HFFc6 (cell line): ENCODE results near the gene FZR1. TPM values are rescaled to one million over a fixed set of nuclear protein-coding genes. Genes with fewer than 3 reads are reported as not detected.
A peak's percentile ranks its signal among the peaks of the same experiment; 100 is the strongest.

Source experiments
- DNase-seq: peaks from one replicate; pipeline ENCODE4 v3.0.0-alpha.2; 2018
- H3K27ac Mint-ChIP-seq: 2 replicates; pipeline ENCODE4 v1.8.0; 2020; ENCODE audit warnings: mild to moderate bottlenecking, mixed read lengths
- H3K27me3 Mint-ChIP-seq: 2 replicates; pipeline ENCODE4 v1.8.0; 2021; ENCODE audit warnings: mild to moderate bottlenecking, moderate library complexity, mixed read lengths; ENCODE audit not compliant: insufficient read depth
- H3K36me3 Mint-ChIP-seq: 2 replicates; pipeline ENCODE4 v1.8.0; 2021; ENCODE audit warnings: low read depth, mixed read lengths
- H3K4me1 Mint-ChIP-seq: 2 replicates; pipeline ENCODE4 v1.8.0; 2020; ENCODE audit warnings: low read depth, mixed read lengths
- H3K4me3 Mint-ChIP-seq: 2 replicates; pipeline ENCODE4 v1.8.0; 2020; ENCODE audit warnings: mild to moderate bottlenecking, moderate library complexity, mixed read lengths
- H3K9me3 Mint-ChIP-seq: 2 replicates; pipeline ENCODE4 v1.8.0; 2020; ENCODE audit warnings: mild to moderate bottlenecking, mixed read lengths
- total RNA-seq, 6 experiments: library from RNA; stranded (reverse); fragmentation: NEBNext Ultra II Directional; extraction: Animal tissue kit (Norgen Biotek cat#: 25700); gene quantifications; 2 replicates in 1 of 6; 3 replicates in 5 of 6; pipeline ENCODE4 v1.2.3, GENCODE V29; 2021
- TF ChIP-seq, protein P1 (sequence below): fragments of 200-600 bp; sonication (generic); IDR thresholded peaks from 2 replicates; pipeline ENCODE4 v1.5.0; 2021; ENCODE audit warnings: antibody characterized with exemption, mild to moderate bottlenecking

The FZR1 gene
- total RNA-seq, 6 experiments from 2014 or later, result 43.9 to 56.8 (median 46.0) TPM

DNA sequence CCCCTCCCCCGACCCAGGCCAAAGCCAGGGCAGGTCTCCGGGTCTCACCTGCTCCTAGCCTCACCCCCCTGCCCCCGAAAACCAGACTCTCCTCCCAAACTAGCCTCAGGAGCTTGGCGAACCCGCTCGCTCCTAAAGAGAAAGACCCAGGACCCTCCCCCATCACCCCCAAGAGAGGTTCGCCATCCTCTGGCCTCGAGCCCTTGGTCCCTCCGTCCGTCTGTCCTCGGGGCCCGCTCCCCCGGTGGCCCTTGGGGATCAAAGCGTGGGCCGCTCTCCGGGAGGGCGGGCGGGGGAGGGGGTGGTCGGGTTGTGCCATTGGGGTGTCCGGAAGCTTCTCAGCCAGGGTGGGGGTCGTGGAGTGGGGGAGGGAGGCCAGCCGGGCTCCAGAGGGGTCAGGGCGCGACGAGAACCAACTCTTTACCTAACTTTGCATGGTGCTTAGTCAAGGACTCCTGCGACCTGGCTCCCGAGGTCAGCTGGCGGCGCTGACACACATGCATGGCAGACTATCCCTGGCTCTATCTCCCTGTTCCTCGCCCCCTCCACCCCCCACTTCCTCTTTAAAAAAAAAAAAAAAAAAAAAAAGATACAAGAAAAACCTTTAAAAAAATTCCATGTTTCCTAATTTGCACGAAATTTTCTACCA lies 41.4 kb upstream of the FZR1 start:
- peaks cover 12% of the 10 kb centered on the region for H3K9me3 Mint-ChIP-seq
- H3K36me3 Mint-ChIP-seq, result peaks cover 26% of the 10 kb centered on the region
- DNase-seq, result no peak
- H3K27me3 Mint-ChIP-seq, result peaks cover 25% of the 10 kb centered on the region
- no peak overlapping the region for H3K4me3 Mint-ChIP-seq
- peaks cover 8% of the 10 kb centered on the region for H3K4me1 Mint-ChIP-seq
- TF ChIP-seq, protein P1, sequence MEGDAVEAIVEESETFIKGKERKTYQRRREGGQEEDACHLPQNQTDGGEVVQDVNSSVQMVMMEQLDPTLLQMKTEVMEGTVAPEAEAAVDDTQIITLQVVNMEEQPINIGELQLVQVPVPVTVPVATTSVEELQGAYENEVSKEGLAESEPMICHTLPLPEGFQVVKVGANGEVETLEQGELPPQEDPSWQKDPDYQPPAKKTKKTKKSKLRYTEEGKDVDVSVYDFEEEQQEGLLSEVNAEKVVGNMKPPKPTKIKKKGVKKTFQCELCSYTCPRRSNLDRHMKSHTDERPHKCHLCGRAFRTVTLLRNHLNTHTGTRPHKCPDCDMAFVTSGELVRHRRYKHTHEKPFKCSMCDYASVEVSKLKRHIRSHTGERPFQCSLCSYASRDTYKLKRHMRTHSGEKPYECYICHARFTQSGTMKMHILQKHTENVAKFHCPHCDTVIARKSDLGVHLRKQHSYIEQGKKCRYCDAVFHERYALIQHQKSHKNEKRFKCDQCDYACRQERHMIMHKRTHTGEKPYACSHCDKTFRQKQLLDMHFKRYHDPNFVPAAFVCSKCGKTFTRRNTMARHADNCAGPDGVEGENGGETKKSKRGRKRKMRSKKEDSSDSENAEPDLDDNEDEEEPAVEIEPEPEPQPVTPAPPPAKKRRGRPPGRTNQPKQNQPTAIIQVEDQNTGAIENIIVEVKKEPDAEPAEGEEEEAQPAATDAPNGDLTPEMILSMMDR, result no peak
- H3K27ac Mint-ChIP-seq, result no peak overlapping the region; the same call in 1 of the 2 replicates

DNA sequence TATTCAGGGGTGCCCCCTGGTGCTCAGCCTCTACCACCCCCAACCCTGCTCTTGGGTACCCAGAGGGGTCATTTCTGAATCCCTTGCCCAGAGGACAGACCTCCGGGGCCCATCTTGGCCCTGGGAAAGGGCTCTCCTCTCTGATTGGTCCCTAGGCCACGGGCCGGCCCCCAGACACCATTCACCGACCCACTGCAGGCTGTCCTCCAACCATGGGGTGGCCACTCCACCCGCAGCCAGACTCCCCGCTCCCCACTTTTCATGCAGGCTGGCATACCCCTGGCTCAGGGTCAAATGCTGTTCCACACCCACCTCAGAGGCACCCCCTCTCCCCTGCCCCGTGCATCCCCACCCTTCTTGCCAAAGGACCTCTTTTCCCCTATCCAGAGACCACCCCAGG lies 40.6 kb upstream of the FZR1 start:
- peaks cover 22% of the 10 kb centered on the region for H3K36me3 Mint-ChIP-seq
- no peak for DNase-seq
- H3K4me3 Mint-ChIP-seq, result no peak overlapping the region
- TF ChIP-seq, protein P1, result peak; percentile 10; the same call in 1 of the 2 replicates
- H3K9me3 Mint-ChIP-seq, result peaks cover 12% of the 10 kb centered on the region
- peaks cover 9% of the 10 kb centered on the region for H3K4me1 Mint-ChIP-seq
- no peak overlapping the region for H3K27ac Mint-ChIP-seq
- H3K27me3 Mint-ChIP-seq, result peaks cover 22% of the 10 kb centered on the region

DNA sequence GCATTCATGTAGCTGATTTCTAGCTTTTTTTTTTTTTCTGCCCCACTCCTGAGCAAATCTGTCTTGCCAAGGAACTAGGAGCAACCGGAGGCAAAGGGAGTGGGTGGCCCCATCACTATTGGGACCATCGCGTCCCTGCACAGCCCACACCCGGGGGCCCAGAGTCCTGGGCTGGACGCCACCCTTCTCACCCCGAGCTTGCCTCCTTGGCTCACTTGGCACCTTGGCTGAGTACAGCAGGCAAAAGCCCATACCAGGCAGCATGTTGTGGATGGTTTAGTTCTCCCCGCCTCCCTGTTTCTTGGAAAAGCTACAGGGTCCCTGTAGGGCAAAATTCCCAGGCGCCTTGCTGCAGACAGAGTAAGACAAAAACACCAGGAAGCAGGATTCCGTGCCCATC lies 39.5 kb upstream of the FZR1 start:
- Mint-ChIP-seq H3K9me3 (peaks cover 12% of the 10 kb centered on the region), H3K4me1 (peaks cover 12% of the 10 kb centered on the region), H3K27me3 (peaks cover 33% of the 10 kb centered on the region), H3K4me3 (no peak overlapping the region), H3K36me3 (peaks cover 22% of the 10 kb centered on the region), H3K27ac (no peak overlapping the region)
- DNase-seq, result no peak
- TF ChIP-seq, protein P1, result no peak

DNA sequence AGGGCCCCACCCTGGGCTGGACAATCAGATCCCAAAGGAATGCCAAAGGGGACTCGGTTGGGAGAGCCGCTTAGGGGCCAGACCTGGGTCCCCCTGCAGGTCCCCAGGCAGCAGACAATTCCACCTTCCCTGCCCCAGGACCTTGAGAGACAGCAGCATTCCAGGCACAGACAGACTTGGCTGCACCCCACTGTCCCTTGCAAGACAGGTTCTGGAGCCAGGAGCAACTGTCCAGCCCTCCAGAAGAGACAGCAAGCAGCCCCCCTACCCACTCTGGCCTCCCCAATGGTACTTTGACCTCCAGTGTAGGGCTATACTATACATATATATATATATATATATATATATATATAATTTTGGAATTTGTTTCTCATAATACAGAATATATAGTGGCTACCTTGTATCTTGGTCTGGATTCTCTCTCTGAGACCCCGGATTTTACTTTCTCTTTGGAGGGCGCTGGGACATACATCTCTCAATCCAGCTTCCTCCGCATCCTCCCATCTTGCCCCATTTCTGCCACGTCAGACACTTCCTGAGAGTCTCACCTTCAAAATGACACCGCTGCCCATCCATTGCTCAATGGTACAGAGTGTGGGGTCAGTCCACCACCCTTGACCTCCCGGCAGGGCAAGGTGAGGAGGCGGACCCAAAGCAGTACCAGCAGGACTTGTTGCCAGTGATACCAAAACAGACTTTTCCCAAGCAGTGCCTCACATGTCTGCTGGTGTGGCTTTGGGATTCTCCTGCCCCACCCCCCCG lies 38.5 kb upstream of the FZR1 start:
- H3K4me1 Mint-ChIP-seq, result peaks cover 12% of the 10 kb centered on the region
- no peak overlapping the region for H3K4me3 Mint-ChIP-seq
- H3K9me3 Mint-ChIP-seq, result peaks cover 11% of the 10 kb centered on the region
- DNase-seq, result no peak
- TF ChIP-seq, protein P1, result no peak
- H3K27me3 Mint-ChIP-seq, result peaks cover 32% of the 10 kb centered on the region
- H3K27ac Mint-ChIP-seq, result no peak overlapping the region
- peaks cover 19% of the 10 kb centered on the region for H3K36me3 Mint-ChIP-seq

DNA sequence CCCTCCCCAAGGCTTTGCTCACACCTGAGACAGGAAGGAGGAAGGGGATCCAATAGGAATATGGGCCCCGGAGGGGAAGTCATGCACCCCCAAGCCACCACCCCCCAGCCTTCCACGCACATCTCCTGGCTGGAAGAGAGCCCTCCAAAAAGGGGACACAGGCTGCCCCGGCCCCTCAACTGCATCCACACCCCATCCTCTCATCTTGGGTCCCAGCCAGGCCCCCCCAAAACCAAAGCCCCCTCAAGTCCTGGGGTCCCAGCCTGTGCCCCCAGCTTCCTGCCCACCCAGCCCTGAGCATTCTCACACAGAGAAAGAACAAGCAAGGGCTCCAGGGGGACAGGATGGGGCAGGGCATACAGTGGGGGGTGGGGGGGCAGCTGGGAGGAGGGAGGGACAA lies 37.9 kb upstream of the FZR1 start:
- Mint-ChIP-seq H3K27ac (peak overlapping the region; percentile 36; the same call in 1 of the 2 replicates), H3K4me3 (no peak overlapping the region), H3K4me1 (peaks cover 12% of the 10 kb centered on the region), H3K9me3 (peaks cover 8% of the 10 kb centered on the region), H3K36me3 (peaks cover 16% of the 10 kb centered on the region), H3K27me3 (peaks cover 30% of the 10 kb centered on the region)
- DNase-seq, result no peak
- TF ChIP-seq, protein P1, result no peak
